ENCODE measurements around the gene ADRA2B. TPM values are rescaled to one million over a fixed set of nuclear protein-coding genes. Genes with fewer than 3 reads are reported as not detected.

The ADRA2B gene
- total RNA-seq, 1 experiment from 2014 or later: 4.7 TPM

DNA sequence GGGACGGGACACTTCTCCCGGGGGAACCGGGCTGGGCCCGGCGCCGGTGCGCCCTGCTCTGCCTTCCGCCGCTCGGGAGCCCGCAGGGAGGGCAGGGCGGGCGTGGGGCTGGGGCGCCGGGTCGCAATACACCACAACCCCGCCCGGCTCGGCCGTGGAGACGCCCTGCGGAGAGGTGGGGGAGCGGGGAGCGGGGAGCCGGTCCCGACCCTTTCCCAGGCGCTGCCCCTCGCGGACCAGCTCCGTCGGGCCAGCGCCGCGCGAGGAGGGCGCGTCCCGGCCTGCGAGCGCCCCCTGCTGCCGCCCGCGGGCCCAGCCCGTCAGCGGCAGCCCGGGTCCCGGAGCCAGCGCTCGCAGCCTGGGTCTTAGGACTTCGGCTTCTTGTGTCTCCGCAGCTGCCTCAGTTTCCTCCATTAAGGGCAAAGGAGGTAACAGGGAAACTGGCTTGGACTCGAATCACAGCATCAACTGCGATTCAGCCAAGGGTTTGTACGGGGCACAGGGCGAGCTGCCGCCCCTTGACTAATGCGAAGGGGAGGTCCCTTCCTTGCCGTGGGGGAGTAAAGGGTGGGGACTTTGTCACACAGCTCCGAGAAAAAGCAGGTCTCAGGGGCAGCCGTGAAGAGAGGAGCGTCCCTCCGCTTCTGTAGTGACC, 635 bp upstream of the ADRA2B start:
- CTCF ChIA-PET: interaction anchor here (0.5 to 4.3 kb wide), 36 partner anchors 9 to 205 kb away, joined by 3 to 49 read pairs (median 4); partner anchors contain the start of genes ANKRD36C, ASTL and STARD7
- Mint-ChIP-seq H3K4me1 (peaks cover 28% of the 10 kb centered on the region), H3K36me3 (no peaks in the 10 kb centered on the region), H3K9me3 (no peaks in the 10 kb centered on the region), H3K27me3 (ENCODE audit: low read depth) (peaks cover 40% of the 10 kb centered on the region), H3K4me3 (peak overlapping the region; percentile 59), H3K27ac (no peak overlapping the region)
- TF ChIP-seq CREB1 (CRISPR knock-in tag; IDR thresholded peaks at IDR 0.05): no peak
- no peak for TF ChIP-seq GTF2I (CRISPR knock-in tag; conservative IDR thresholded peaks at IDR 0.05)
- TF ChIP-seq CREM (CRISPR knock-in tag; IDR thresholded peaks at IDR 0.05): 0 out of 2 replicates have a peak, but pooled peaks have one; percentile 19
- TF ChIP-seq, protein P1, sequence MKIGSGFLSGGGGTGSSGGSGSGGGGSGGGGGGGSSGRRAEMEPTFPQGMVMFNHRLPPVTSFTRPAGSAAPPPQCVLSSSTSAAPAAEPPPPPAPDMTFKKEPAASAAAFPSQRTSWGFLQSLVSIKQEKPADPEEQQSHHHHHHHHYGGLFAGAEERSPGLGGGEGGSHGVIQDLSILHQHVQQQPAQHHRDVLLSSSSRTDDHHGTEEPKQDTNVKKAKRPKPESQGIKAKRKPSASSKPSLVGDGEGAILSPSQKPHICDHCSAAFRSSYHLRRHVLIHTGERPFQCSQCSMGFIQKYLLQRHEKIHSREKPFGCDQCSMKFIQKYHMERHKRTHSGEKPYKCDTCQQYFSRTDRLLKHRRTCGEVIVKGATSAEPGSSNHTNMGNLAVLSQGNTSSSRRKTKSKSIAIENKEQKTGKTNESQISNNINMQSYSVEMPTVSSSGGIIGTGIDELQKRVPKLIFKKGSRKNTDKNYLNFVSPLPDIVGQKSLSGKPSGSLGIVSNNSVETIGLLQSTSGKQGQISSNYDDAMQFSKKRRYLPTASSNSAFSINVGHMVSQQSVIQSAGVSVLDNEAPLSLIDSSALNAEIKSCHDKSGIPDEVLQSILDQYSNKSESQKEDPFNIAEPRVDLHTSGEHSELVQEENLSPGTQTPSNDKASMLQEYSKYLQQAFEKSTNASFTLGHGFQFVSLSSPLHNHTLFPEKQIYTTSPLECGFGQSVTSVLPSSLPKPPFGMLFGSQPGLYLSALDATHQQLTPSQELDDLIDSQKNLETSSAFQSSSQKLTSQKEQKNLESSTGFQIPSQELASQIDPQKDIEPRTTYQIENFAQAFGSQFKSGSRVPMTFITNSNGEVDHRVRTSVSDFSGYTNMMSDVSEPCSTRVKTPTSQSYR (CRISPR knock-in tag; IDR thresholded peaks at IDR 0.05): no peak
- no peak for TF ChIP-seq MAX (CRISPR knock-in tag; IDR thresholded peaks at IDR 0.05)
- TF ChIP-seq ATF6 (CRISPR knock-in tag; IDR thresholded peaks at IDR 0.05): no peak
- TF ChIP-seq ZBTB21 (CRISPR knock-in tag; IDR thresholded peaks at IDR 0.05; ENCODE audit: borderline replicate concordance): no peak
- TF ChIP-seq NR3C1 (CRISPR knock-in tag; conservative IDR thresholded peaks at IDR 0.05; ENCODE audit: low read depth): no peak
- no peak for TF ChIP-seq ZSCAN18 (CRISPR knock-in tag; IDR thresholded peaks at IDR 0.05)
- TF ChIP-seq CTCF (IDR thresholded peaks at IDR 0.05): peak; percentile 75
- no peak for TF ChIP-seq ELF4 (CRISPR knock-in tag; IDR thresholded peaks at IDR 0.05; ENCODE audit: low read depth)
- TF ChIP-seq SP1 (CRISPR knock-in tag; conservative IDR thresholded peaks at IDR 0.05): peak; percentile 44; the same call in 1 of the 2 replicates
- no peak for TF ChIP-seq FOXK1 (CRISPR knock-in tag; IDR thresholded peaks at IDR 0.05)
- no peak for TF ChIP-seq ATF2 (CRISPR knock-in tag; IDR thresholded peaks at IDR 0.05; ENCODE audit: borderline replicate concordance, low read depth)
- TF ChIP-seq ZNF512 (CRISPR knock-in tag; IDR thresholded peaks at IDR 0.05; ENCODE audit: borderline replicate concordance): no peak
- TF ChIP-seq ZNF219 (CRISPR knock-in tag; IDR thresholded peaks at IDR 0.05; ENCODE audit: borderline replicate concordance): no peak
- TF ChIP-seq, protein P2, sequence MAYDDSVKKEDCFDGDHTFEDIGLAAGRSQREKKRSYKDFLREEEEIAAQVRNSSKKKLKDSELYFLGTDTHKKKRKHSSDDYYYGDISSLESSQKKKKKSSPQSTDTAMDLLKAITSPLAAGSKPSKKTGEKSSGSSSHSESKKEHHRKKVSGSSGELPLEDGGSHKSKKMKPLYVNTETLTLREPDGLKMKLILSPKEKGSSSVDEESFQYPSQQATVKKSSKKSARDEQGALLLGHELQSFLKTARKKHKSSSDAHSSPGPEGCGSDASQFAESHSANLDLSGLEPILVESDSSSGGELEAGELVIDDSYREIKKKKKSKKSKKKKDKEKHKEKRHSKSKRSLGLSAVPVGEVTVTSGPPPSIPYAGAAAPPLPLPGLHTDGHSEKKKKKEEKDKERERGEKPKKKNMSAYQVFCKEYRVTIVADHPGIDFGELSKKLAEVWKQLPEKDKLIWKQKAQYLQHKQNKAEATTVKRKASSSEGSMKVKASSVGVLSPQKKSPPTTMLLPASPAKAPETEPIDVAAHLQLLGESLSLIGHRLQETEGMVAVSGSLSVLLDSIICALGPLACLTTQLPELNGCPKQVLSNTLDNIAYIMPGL (CRISPR knock-in tag; IDR thresholded peaks at IDR 0.05): peak; percentile 30
- no peak for TF ChIP-seq FOXP4 (CRISPR knock-in tag; IDR thresholded peaks at IDR 0.05)
- TF ChIP-seq, protein P3, sequence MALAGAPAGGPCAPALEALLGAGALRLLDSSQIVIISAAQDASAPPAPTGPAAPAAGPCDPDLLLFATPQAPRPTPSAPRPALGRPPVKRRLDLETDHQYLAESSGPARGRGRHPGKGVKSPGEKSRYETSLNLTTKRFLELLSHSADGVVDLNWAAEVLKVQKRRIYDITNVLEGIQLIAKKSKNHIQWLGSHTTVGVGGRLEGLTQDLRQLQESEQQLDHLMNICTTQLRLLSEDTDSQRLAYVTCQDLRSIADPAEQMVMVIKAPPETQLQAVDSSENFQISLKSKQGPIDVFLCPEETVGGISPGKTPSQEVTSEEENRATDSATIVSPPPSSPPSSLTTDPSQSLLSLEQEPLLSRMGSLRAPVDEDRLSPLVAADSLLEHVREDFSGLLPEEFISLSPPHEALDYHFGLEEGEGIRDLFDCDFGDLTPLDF (CRISPR knock-in tag; IDR thresholded peaks at IDR 0.05): no peak
- ATAC-seq (peak; percentile 72), DNase-seq (ENCODE audit: low spot score) (peak; percentile 65)
- POLR2A ChIA-PET: interaction anchor here (0.6 to 0.9 kb wide), 2 partner anchors 9 to 21 kb away, joined by 3 read pairs; partner anchors contain the start of gene ASTL

Data from WTC11 (cell line).